GM19395 (cell line): ENCODE measurements around the gene RBCK1.

Experiments
- ATAC-seq: cut with Tn5 transposase; IDR thresholded peaks from one replicate; pipeline ENCODE4 v1.9.1; 2021; ENCODE audit warnings: mild to moderate bottlenecking, moderate library complexity; ENCODE audit not compliant: unreplicated experiment

Gene RBCK1

GRCh38 chr20:397432-398237 lies 10.5 kb upstream of the RBCK1 start:
- ATAC-seq, result no peak

GRCh38 chr20:399182-399707 lies 8.9 kb upstream of the RBCK1 start:
- ATAC-seq, result no peak

GRCh38 chr20:400128-400453 lies 8.0 kb upstream of the RBCK1 start:
- ATAC-seq, result no peak

- no peak for ATAC-seq
Observed at GRCh38 chr20:400454-401275, 7.4 kb upstream of the RBCK1 start.

- no peak for ATAC-seq
Observed at GRCh38 chr20:401682-402495, 6.2 kb upstream of the RBCK1 start.

- ATAC-seq, result no peak
Observed at GRCh38 chr20:402496-402885, 5.6 kb upstream of the RBCK1 start.

- no peak for ATAC-seq
Observed at GRCh38 chr20:402898-403581, 5.1 kb upstream of the RBCK1 start.

GRCh38 chr20:403582-403957 lies 4.5 kb upstream of the RBCK1 start:
- no peak for ATAC-seq

- no peak for ATAC-seq
Observed at GRCh38 chr20:404088-404487, 4.0 kb upstream of the RBCK1 start.

GRCh38 chr20:406200-407132 lies 1.6 kb upstream of the RBCK1 start:
- ATAC-seq, result no peak

- peak; percentile 61 for ATAC-seq
Observed at GRCh38 chr20:407133-407952, 756 bp upstream of the RBCK1 start.

- peak; percentile 21 for ATAC-seq
Observed at GRCh38 chr20:408843-409696, 971 bp downstream of the RBCK1 start.

- ATAC-seq, result no peak
Observed at GRCh38 chr20:409697-410559, 1.8 kb downstream of the RBCK1 start.

- no peak for ATAC-seq
Observed at GRCh38 chr20:412081-412480, 4.0 kb downstream of the RBCK1 start.

GRCh38 chr20:414161-414560 lies 6.1 kb downstream of the RBCK1 start:
- no peak for ATAC-seq

- no peak for ATAC-seq
Observed at GRCh38 chr20:415820-416322, 7.8 kb downstream of the RBCK1 start.
